ENCODE data around the gene SERPINB6.
"Not testable (repeated sequence)": the region's sequence is repeated elsewhere in the genome, so short reads cannot be mapped to it uniquely, and the experiment has no call there.

The SERPINB6 gene

DNA sequence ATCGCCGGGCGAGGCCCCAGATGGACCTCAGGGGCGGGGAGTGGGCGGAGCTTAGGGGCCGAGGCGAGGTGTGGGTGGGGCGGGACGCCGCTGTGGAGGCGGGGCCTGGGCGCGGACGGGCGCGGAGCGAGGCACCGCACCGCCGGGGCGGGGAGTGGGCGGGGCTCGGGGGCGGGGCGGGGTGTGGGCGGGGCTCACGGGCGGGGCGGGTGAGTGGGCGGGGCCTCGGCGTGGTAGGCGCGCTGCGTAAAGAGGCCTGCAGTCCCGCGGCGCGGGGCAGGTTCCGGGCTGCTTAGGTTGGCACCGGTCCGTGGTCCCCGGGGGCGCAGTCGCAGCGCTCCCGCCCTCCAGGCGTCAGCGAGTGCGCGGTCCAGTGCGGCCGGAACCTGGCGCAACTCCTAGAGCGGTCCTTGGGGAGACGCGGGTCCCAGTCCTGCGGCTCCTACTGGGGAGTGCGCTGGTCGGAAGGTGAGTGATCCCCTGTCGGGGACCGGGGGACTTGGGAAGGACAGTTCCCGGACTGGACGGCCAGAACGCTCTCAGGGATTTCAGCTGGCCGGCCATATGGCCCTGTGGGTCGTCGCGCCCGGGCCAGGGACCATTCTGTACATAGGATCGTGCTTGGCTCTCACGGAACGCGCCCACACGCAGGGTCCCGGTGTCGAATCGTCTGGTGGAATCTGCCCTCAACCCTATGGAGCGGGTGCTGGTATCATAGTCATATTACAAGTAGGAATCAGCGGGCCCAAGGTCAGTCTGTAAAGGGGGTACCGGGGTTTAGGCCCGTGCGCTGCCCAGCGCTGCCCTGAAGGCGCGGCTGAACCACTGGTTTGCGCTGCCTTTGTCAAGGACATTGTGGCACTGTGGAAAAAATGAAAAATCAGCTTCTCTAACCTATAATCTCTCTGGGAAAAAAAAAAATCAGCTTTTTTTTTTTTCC lies 28.5 kb upstream of the SERPINB6 start, which contains the start of gene NQO2:
Gene NQO2 (plus strand): TSS at position 277 of the 940 bp plus-strand sequence. CDS start 6,659 bp downstream, outside the sequence.
- TF ChIP-seq, protein P1, sequence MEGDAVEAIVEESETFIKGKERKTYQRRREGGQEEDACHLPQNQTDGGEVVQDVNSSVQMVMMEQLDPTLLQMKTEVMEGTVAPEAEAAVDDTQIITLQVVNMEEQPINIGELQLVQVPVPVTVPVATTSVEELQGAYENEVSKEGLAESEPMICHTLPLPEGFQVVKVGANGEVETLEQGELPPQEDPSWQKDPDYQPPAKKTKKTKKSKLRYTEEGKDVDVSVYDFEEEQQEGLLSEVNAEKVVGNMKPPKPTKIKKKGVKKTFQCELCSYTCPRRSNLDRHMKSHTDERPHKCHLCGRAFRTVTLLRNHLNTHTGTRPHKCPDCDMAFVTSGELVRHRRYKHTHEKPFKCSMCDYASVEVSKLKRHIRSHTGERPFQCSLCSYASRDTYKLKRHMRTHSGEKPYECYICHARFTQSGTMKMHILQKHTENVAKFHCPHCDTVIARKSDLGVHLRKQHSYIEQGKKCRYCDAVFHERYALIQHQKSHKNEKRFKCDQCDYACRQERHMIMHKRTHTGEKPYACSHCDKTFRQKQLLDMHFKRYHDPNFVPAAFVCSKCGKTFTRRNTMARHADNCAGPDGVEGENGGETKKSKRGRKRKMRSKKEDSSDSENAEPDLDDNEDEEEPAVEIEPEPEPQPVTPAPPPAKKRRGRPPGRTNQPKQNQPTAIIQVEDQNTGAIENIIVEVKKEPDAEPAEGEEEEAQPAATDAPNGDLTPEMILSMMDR (IDR thresholded peaks at IDR 0.05; ENCODE audit: insufficient read depth, low read depth, low read length, missing control alignments): no peak
- peak within 1 kb of the TSS; percentile 86 for H3K4me3 ChIP-seq (ENCODE audit: low read length)
- peak; percentile 88 for DNase-seq (ENCODE audit: low read depth)

DNA sequence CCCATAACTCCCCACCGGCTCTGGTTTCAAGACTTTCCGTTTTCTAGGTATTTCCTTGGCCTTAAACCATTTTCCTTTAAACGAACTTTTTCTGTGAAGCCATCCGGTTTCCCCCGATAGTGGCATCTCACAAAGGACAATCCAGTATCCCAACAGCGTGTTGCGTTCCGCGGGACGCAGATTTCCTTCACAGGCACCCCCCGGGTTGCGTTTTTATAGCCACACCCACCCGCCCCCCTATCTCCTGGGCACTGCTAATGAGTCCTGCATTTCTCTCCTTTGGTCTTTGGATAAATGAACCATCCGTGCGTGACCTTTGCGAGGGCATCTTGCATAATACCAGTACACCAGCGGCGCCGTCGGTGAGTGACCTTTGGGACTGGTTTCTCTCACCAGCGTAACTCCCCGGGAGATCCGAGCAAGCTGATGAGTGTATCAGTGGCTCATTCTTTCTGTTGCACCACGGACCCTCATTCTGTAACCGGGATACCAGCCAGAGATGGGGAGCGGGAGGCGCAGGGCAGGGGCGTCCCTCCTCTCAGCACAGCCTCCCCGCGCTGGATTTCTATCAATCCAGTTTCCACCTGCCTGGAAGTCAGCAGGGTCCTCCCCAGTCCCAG lies 27.7 kb upstream of the SERPINB6 start:
- H3K4me3 ChIP-seq (ENCODE audit: low read length): peak overlapping the region; percentile 50
- TF ChIP-seq, protein P1 (IDR thresholded peaks at IDR 0.05; ENCODE audit: insufficient read depth, low read depth, low read length, missing control alignments): no peak
- peak; percentile 91 for DNase-seq (ENCODE audit: low read depth)

DNA sequence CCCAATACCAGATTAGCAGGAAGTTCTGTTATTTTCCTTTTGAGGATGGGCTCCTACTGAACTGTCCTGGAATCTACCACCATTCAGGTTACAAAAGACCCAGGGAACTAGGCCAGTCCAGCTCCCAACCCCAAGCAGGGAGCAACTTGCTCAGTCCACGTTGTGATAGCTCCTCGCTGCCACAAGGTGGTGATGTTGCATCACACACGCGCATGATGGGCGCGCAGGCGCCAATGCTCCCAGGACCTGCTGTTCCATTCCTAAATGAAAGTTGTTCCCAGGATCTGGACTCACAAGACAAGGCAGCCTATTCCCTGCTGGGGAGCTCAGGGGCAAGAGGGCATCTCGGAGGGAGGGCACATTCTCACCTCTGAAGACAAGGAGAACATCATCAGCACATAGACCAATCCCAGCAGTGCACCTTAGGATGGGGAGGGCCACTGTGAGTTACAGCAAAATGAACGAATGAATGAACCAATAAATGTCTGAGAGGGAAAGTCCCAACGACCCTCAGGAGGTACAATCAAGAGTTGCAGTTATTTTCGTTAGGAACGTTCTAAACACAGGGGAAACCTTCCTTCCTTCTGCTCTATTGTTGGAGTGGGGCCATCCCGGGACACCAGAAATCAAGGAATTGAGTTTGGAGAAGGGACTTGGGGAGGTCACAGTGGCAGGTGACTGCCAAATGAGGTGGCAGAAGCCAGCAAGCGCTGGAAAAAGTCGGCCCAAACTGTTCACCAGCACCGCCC lies 27.1 kb upstream of the SERPINB6 start:
- DNase-seq (ENCODE audit: low read depth): not testable (repeated sequence)

DNA sequence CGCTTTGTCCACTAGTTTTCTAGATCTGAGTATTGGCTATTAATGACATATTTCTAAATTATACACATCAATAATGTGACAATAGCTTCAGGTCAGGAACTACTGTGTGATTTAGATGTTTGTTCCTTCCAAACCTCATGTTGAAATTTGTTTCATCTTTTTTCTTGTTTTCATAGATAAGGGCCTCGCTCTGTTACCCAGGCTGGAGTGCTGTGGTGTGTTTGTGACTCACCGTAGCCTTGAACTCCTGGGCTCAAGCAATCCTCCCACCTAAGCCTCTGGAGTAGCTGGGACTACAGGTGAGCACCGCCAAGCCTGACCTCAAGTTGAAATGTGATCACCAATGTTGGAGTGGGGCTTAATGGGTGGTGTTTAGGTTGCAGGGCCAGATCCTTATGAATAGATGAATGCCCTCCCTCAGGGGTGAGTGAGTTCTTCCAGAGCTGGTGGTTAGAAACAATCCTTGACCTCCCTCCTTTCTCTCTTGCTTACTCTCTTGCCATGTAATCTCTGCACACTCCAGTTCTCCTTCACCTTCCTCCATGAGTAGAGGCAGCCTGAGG lies 22.5 kb upstream of the SERPINB6 start:
- H3K4me3 ChIP-seq (ENCODE audit: low read length): no peak overlapping the region
- no peak for DNase-seq (ENCODE audit: low read depth)
- TF ChIP-seq, protein P1 (IDR thresholded peaks at IDR 0.05; ENCODE audit: insufficient read depth, low read depth, low read length, missing control alignments): no peak

More for the DNA sequence above, 27.1 kb upstream of the SERPINB6 start:
- H3K4me3 ChIP-seq (ENCODE audit: low read length): not testable (repeated sequence)
- TF ChIP-seq, protein P1 (IDR thresholded peaks at IDR 0.05; ENCODE audit: insufficient read depth, low read depth, low read length, missing control alignments): peak; percentile 50

DNA sequence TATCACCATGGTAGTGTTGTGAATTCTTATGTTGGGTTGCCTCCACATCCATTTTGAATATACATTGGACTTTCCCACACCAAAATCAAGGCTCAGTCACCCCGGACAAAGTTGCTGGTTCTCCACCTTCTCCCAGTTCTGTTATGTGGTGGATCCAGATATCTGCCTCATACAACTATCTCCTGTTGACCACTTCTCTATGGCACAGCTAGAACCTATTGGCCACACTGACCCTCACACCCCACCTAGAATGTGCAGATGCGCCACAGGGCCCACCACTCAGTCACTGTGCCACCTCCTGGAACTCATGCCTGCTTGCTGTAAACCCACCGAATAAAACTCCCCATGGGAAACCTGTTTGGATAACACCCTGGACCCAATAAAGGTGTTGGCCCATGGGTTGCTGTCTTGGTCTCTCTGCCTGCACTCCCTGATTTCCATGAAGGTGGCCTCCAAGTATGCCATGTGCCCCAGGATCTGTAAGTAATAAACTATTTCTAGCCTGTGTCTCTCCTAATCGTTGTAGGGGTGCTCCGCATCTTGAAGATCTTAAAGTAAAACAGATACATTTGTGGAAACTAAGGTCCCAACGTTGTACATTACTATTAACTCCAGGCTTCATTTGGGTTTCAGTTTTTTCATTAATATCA lies 21.1 kb upstream of the SERPINB6 start:
- H3K4me3 ChIP-seq (ENCODE audit: low read length): no peak overlapping the region
- no peak for DNase-seq (ENCODE audit: low read depth)
- TF ChIP-seq, protein P1 (IDR thresholded peaks at IDR 0.05; ENCODE audit: insufficient read depth, low read depth, low read length, missing control alignments): no peak

DNA sequence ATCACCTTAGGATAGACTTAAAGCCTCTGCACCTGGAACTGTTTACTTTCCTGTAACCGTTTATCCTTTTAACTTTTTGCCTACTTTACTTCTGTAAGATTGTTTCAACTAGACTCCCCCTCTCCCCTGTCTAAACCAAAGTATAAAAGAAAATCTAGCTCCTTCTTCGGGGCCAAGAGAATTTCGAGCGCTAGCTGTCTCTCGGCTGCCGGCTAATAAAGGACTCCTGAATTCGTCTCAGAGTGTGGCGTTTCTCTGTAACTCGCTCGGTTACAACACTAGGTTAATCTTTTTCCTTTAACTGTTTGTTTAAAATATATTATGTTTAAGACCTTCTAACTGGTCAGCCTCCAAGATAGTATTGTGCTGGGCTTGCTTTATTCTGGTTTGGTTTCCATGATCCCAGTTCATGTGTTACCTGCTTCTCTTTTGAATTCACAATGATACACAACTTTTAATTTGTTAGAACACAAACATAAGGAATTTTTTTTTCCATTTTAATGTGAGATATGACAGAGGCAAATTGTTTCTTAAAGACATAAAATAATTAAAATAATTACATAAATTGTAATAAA lies 19.7 kb upstream of the SERPINB6 start:
- TF ChIP-seq, protein P1 (IDR thresholded peaks at IDR 0.05; ENCODE audit: insufficient read depth, low read depth, low read length, missing control alignments): no peak
- peak overlapping the region; percentile 87 for H3K4me3 ChIP-seq (ENCODE audit: low read length)
- DNase-seq (ENCODE audit: low read depth): no peak

Measured in epithelial cell of esophagus (primary cell).